ENCODE data around the gene APOBEC3A. TPM values are rescaled to one million over a fixed set of nuclear protein-coding genes. Genes with fewer than 3 reads are reported as not detected.

The APOBEC3A gene
- total RNA-seq, 6 experiments from 2014 or later, result 0.73 to 2.8 (median 1.1) TPM

DNA sequence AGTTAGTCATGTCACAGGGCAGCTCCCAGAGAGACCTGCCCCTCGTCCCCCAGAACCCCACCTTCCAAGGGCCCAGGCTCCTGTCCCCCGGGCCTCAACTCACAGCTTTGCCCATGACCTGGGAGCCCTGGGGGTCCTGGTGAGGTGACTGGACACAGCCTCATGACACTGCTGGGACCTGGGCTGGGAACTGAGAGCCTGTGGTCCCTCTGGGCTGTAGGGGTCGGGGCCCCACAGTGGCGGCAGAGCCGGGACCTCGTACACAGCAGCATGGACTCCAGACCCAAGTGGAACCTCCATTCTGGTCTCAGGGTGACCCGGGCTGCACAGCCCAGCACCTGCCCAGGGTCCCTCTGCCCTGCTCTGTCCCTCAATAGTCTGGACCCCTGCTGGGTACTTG is 6.9 kb downstream of the APOBEC3A start:
- Histone ChIP-seq H3K4me1 (no peaks in the 10 kb centered on the region), H3K27me3 (no peaks in the 10 kb centered on the region), H3K27ac (no peak overlapping the region), H3K9me3 (no peaks in the 10 kb centered on the region), H3K4me3 (no peak overlapping the region), H3K36me3 (no peaks in the 10 kb centered on the region)
- no CpG with 5 or more reads among the region's 7 CpGs for WGBS (ENCODE audit: insufficient coverage, low coverage, low lambda C conversion rate, missing lambda C conversion rate)
- DNase-seq (peak in 1 of 3 donors; percentile 46), ATAC-seq (no peak)
- TF ChIP-seq POLR2A (IDR thresholded peaks at IDR 0.05) (no peak), CTCF (IDR thresholded peaks at IDR 0.05) (no peak)
- intact Hi-C loops (cut with DNase I), result no loop called here

- intact Hi-C loops (cut with DNase I), result no loop called here
- no peak overlapping the region for H3K4me3 ChIP-seq
- TF ChIP-seq POLR2A (IDR thresholded peaks at IDR 0.05) (no peak), CTCF (IDR thresholded peaks at IDR 0.05) (no peak)
- ATAC-seq, result no peak
- no peaks in the 10 kb centered on the region for H3K27me3 ChIP-seq
- no CpG with 5 or more reads among the region's 4 CpGs for WGBS (ENCODE audit: insufficient coverage, low coverage, low lambda C conversion rate, missing lambda C conversion rate)
- DNase-seq, result peak in 1 of 3 donors; percentile 41
- no peaks in the 10 kb centered on the region for H3K9me3 ChIP-seq
- no peak overlapping the region for H3K27ac ChIP-seq
- H3K4me1 ChIP-seq, result no peaks in the 10 kb centered on the region
- H3K36me3 ChIP-seq, result no peaks in the 10 kb centered on the region
These were observed 7.6 kb downstream of the APOBEC3A start for GRCh38 chr22:38964989-38965388.

DNA sequence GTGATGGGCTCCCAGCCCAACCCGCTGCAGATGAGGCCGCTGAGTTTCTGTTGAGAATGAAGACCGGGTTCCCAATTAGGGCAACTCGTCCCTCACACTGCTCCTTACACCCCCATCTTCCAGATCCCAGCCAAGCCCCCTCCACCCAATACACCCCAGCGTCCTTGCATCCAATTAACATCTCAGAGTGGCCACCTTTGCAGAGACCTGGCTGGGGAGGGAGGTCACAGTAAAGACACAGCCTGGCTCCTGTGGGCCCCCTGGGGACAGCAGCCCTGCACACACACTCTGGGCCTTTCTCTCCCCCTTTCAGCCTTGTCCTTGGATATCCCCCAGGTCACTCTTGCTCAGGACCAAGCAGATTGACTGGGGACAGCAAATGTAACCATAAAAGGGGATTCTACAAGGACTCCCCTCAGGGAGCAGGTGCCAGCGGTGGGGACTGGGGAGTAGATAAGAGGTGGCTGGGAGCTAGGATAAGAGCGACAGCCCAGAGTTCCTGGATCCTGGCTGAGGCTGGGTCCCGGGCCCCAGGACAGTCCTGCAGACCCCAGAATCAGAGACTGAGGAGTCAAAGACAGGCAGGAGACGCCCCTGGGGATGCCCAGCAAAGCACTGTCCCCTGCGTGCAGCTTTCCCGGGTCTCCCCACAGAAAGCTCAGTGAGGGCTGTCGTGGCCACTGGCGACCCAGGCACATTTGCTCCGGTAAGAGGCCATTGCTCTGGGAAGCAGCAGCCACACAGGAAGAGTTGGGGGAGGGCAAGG is 8.4 kb downstream of the APOBEC3A start:
- no peak for ATAC-seq

DNA sequence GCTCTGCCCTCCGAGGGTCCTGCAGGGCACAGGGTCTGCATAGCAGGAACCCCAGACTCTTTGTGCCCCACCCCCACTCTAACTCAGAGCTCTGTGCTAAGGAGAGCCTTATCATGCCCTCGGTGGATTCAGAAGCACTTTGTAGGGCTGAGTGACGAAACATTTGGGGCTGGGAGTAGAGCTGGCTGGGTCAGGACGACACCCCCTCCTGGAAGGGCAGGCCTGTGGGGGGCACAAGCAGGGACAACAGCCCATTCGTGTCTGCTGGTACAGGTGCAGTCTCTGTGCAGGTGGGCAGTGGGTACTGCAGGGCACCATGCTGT is 8.9 kb downstream of the APOBEC3A start:
- no peak overlapping the region for H3K4me3 ChIP-seq
- no peak overlapping the region for H3K27ac ChIP-seq
- ATAC-seq, result no peak
- H3K4me1 ChIP-seq, result no peaks in the 10 kb centered on the region
- intact Hi-C loops (cut with DNase I), result no loop called here
- no peak for TF ChIP-seq CTCF (IDR thresholded peaks at IDR 0.05)
- no peak for TF ChIP-seq POLR2A (IDR thresholded peaks at IDR 0.05)
- H3K9me3 ChIP-seq, result no peaks in the 10 kb centered on the region
- H3K27me3 ChIP-seq, result no peaks in the 10 kb centered on the region
- H3K36me3 ChIP-seq, result no peaks in the 10 kb centered on the region
- WGBS (ENCODE audit: insufficient coverage, low coverage, low lambda C conversion rate, missing lambda C conversion rate), result 34% methylated on average over 3 of the region's 5 CpGs
- DNase-seq, result peak in 1 of 3 donors; percentile 47

More for the DNA sequence above, 8.4 kb downstream of the APOBEC3A start:
- DNase-seq, result peak in 1 of 3 donors; percentile 46
- TF ChIP-seq CTCF (IDR thresholded peaks at IDR 0.05) (no peak), POLR2A (IDR thresholded peaks at IDR 0.05) (no peak)
- intact Hi-C loops (cut with DNase I), result no loop called here
- H3K9me3 ChIP-seq, result no peaks in the 10 kb centered on the region
- no peaks in the 10 kb centered on the region for H3K36me3 ChIP-seq
- no peak overlapping the region for H3K27ac ChIP-seq
- H3K27me3 ChIP-seq, result no peaks in the 10 kb centered on the region
- H3K4me1 ChIP-seq, result no peaks in the 10 kb centered on the region
- WGBS (ENCODE audit: insufficient coverage, low coverage, low lambda C conversion rate, missing lambda C conversion rate), result 84% methylated on average over 5 of the region's 14 CpGs
- no peak overlapping the region for H3K4me3 ChIP-seq

All from right lobe of liver (tissue), 6 donors.